Gastroesophageal sphincter (tissue), 3 donors: Measurements from ENCODE around the gene STK32A.

Source experiments
- POLR2A ChIP-seq, 2 donors: fragments of 450-650 bp; IDR thresholded peaks; one replicate each; pipeline ENCODE4 v1.6.1; 2017; ENCODE audit warnings: antibody characterized with exemption in 2 of 2, mild to moderate bottlenecking in 2 of 2, moderate library complexity in 1 of 2
- POLR2AphosphoS5 ChIP-seq: sonication (generic); formaldehyde crosslinking; IDR thresholded peaks from one replicate; pipeline ENCODE4 v1.6.1; 2017; ENCODE audit warnings: antibody characterized with exemption
- TF ChIP-seq, protein P1 (sequence below), 4 experiments: fragments of 200-600 bp in 2 of 4; fragments of 450-650 bp in 2 of 4; sonication (generic) in 1 of 4; IDR thresholded peaks; one replicate each; pipeline ENCODE4 v1.5.1; 2017 to 2019; ENCODE audit warnings: antibody characterized with exemption in 4 of 4, mild to moderate bottlenecking in 2 of 4, moderate library complexity in 2 of 4

DNA sequence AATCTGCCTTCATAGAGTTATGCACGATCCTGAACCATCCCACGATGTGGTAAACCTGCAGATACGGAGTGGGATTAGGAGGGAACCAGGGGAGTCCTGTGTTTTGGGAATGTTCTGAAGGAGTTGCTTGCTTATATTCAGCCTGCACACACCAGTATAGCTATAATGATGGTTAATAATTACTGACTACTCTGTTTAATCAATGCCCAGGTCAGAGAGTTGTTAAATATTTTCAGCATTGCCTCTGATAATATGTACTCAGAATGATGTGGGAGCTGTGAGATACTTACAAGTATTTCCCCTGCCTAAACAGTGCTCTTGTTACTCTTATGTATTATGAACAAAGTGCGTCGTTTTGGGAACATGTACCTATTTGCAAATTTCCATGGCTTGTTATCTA, 34.8 kb upstream of the STK32A start:
- TF ChIP-seq, protein P1, sequence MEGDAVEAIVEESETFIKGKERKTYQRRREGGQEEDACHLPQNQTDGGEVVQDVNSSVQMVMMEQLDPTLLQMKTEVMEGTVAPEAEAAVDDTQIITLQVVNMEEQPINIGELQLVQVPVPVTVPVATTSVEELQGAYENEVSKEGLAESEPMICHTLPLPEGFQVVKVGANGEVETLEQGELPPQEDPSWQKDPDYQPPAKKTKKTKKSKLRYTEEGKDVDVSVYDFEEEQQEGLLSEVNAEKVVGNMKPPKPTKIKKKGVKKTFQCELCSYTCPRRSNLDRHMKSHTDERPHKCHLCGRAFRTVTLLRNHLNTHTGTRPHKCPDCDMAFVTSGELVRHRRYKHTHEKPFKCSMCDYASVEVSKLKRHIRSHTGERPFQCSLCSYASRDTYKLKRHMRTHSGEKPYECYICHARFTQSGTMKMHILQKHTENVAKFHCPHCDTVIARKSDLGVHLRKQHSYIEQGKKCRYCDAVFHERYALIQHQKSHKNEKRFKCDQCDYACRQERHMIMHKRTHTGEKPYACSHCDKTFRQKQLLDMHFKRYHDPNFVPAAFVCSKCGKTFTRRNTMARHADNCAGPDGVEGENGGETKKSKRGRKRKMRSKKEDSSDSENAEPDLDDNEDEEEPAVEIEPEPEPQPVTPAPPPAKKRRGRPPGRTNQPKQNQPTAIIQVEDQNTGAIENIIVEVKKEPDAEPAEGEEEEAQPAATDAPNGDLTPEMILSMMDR (IDR thresholded peaks at IDR 0.05) = no peak
- TF ChIP-seq POLR2AphosphoS5 (no peak), POLR2A (IDR thresholded peaks at IDR 0.05) (no peak)
